ENCODE data around the gene PIGL.

Gene PIGL

DNA sequence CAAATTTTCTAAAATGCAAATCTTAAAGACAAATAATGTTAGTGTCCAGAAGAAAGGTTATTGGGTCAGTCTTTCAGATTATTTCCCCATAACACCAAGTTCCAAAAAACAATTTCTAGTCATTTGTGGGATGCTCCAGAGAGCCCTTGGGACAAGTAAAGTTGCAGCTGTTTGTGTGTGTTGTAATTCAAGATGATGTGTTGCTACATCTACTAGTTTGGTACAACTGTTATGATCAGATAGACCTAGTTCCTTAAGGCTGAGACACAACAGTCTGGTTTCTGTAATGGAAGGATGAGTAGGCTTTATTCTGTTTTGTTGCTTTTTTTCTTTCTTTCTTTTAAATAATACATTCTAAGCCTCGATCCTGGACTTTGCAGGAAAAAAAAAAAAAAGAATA, 41.9 kb downstream of the PIGL start:
- TF ChIP-seq GATA3 (IDR thresholded peaks at IDR 0.05; ENCODE audit: low read depth, low read length) (no peak), GATA2 (IDR thresholded peaks at IDR 0.05; ENCODE audit: low read depth, low read length) (no peak)

DNA sequence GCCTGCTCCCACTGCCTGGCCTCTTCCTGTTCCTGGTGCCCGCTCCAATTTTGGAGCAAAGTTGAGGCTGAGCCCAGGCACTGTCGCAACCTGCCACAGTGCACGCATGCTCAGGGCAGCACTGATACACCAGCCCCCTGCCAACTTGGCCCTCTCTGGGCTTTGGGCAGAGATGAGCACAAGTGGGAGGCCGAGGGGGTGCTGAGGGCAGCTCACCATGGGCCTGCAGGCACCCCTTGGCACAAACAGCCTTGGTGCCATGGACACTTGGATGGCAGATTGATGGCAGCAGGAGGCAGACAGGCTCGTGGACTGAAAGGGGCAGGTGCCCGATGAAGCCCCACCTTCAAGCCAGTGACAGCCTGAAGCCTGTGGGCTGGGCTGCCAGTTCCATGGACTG, 42.9 kb downstream of the PIGL start:
- TF ChIP-seq GATA3 (IDR thresholded peaks at IDR 0.05; ENCODE audit: low read depth, low read length) (no peak), GATA2 (IDR thresholded peaks at IDR 0.05; ENCODE audit: low read depth, low read length) (no peak)

DNA sequence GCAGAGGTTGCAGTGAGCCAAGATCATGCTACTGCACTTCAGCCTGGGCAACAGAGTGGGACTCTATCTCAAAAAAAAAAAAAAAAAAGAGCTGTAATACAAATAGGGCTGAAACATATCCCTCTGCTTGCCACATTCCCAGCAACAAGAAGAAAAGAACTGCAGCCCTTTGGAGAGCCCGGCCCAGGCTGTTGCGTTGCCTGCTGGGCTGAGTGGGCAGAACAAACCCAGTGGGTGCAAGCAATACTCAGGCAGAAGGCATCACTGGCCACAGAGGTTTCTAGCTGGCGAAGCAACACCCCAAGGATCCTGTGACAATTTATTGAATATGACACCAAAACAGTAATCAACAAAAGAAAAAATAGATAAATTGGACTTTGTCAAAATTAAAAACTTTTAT, 44.0 kb downstream of the PIGL start:
- no peak for TF ChIP-seq GATA2 (IDR thresholded peaks at IDR 0.05; ENCODE audit: low read depth, low read length)
- TF ChIP-seq GATA3 (IDR thresholded peaks at IDR 0.05; ENCODE audit: low read depth, low read length), result no peak

DNA sequence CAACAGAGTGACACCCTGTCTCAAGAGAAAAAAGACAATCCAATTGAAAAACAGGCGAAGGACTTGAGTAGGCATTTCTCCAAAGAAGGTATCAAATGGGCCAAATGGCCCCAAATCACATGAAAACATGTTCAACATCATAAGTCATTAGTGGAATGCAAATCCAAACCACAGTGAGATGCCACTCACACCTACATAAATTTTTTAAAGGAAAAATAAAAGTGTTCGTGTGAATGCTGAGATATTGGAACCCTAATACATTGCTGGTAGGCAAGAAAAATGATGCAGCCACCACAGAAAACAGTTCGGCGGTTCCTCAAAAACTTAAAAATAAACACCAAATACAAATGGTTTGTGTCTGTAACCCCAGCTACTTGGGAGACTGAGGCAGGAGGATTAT, 45.2 kb downstream of the PIGL start:
- TF ChIP-seq GATA2 (IDR thresholded peaks at IDR 0.05; ENCODE audit: low read depth, low read length), result no peak

DNA sequence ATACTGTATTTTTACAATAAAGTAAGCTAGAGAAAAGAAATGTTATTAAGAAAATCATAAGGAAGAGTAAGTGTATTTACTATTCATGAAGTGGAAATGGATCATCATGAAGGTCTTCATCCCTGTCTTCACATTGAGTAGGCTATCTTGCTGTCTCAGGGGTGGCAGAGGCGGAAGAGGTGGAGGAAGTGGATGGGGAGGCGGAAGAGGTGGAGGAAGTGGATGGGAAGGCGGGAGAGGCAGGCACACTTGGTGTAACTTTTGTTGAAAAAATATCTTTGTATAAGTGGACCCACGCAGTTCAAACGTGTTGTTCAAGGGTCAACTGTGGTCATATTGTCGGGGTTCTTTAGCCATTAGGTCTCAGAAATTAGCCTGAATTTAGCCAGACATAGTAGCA, 50.2 kb downstream of the PIGL start:
- TF ChIP-seq GATA3 (IDR thresholded peaks at IDR 0.05; ENCODE audit: low read depth, low read length), result no peak

DNA sequence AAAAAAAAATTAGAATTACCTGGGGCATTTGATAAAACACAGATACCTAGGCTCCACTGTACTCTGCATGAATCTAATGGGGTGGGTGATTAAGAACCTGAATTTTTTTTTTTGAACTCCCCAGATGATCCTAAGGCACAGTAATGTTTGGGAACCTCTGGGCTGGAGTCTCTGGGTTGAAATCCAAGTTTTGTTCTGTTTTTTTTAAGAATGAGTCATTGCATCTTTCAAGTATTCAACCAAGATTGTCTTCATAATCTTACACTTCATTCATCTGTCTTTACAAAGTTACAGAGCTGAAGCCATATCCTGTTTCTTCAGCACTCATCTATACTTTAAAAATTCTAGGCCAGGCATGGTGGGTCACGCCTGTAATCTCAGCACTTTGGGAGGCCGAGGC, 52.6 kb downstream of the PIGL start:
- TF ChIP-seq GATA3 (IDR thresholded peaks at IDR 0.05; ENCODE audit: low read depth, low read length), result no peak
- no peak for TF ChIP-seq GATA2 (IDR thresholded peaks at IDR 0.05; ENCODE audit: low read depth, low read length)

DNA sequence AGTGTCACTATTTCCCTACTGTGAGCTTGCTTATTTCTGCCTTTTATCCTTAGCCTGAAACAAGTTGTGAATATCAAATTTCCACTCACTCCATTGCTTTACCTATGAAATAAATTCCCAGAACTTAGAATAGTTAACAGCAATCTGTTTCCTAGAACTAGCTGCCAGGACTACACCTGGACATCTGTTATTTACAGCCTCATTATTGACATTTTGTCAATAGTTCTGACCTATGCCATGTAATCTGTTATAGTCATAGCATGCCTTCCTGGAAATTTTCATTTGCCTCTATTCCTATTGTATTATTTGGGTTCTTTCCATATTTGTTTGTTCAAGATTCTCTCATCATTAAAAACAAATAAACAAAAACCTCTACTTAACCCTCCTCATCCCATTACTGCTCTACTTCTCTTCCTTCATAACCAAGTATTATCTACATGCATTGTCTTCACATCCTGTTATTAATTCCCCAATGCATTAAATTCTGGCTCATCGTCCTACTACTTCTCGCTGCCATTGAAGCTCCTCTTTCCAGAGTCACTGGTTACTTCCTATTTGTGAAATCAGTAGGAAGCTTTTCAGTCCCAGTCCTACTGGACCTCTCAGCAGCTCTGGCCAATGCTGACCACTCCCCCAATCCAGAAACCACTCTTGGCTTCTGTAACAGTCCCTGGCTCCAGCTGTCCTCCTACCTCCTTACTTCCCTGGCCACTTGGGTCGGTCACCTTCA, 55.3 kb downstream of the PIGL start:
- no peak for TF ChIP-seq GATA3 (IDR thresholded peaks at IDR 0.05; ENCODE audit: low read depth, low read length)
- no peak for TF ChIP-seq GATA2 (IDR thresholded peaks at IDR 0.05; ENCODE audit: low read depth, low read length)

DNA sequence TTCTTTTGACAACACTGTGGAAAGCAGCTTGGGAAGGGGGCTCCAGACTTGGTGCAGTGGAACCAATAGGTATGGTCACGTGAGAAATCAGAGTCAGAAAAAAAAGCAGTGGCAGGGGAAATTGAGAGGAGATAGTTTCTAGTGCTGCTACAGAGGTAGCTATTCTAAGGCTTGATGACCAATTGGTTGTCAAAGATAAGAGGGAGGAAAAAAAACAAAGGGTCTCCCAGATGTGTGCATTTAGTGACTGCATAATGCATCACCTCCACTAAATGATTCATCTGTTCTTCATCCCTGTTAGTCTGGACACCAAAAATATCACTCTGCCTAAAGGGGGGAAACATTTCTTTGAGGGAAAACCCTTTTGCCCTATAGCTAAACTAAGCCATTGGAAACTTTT, 56.5 kb downstream of the PIGL start:
- no peak for TF ChIP-seq GATA3 (IDR thresholded peaks at IDR 0.05; ENCODE audit: low read depth, low read length)
- TF ChIP-seq GATA2 (IDR thresholded peaks at IDR 0.05; ENCODE audit: low read depth, low read length), result no peak

DNA sequence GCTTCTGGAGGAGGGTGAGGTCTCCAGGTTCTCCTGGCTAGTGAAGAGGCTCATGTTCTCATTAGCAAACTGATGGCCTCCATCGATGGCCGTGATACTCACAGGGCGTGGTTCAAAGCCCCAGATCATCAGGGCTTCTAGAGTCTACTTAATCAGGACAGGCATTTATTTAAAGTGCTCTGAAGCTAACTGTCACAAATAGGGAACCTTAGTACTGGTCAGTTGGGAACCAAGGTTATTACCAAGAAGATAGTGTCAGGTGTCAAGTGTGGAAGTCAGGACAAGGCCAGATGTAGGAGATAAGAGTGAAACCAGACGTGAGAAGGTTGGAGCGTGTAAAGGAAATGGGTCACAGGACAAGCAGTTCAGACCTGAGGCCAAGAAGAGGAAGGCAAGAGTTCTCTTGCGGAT, 56.9 kb downstream of the PIGL start:
- TF ChIP-seq GATA3 (IDR thresholded peaks at IDR 0.05; ENCODE audit: low read depth, low read length), result no peak
- no peak for TF ChIP-seq GATA2 (IDR thresholded peaks at IDR 0.05; ENCODE audit: low read depth, low read length)

DNA sequence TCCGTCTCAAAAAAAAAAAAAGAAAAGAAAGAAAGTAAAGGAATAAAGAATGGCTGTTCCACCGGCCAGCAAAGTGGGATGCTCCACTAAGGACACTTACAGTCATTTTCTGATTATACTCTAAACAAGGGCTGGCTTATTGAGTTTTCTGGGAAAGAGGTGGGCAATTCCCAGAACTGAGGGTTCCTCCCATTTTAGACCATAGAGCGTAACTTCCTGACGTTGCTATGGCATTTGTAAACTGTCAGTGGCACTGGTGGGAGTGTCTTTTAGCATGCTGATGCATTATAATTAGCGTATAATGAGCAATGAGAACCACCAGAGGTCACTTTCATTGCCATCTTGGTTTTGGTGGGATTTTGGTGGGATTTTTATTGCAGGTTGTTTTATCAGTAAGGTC, 58.0 kb downstream of the PIGL start:
- TF ChIP-seq GATA3 (IDR thresholded peaks at IDR 0.05; ENCODE audit: low read depth, low read length), result no peak
- no peak for TF ChIP-seq GATA2 (IDR thresholded peaks at IDR 0.05; ENCODE audit: low read depth, low read length)

DNA sequence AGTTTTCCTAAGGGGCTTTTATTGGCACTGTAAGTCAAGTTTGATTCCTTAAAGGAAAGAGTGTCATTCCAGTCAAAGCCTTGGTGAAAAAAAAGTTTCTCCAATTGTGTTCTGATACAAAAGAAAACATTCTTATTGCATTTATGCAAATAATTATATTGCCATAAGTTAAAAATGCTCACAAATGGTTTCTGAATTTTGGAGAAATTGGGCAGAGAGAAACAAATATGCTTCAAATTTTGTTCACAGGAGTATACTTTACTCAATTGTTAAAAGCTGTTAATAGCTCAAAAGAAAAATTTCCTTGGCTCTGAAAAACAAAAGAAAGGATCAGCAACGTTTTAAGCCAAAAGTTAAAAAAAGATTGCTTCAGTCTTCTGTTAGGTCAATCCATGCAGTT, 60.2 kb downstream of the PIGL start:
- TF ChIP-seq GATA3 (IDR thresholded peaks at IDR 0.05; ENCODE audit: low read depth, low read length), result no peak
- TF ChIP-seq GATA2 (IDR thresholded peaks at IDR 0.05; ENCODE audit: low read depth, low read length), result no peak

DNA sequence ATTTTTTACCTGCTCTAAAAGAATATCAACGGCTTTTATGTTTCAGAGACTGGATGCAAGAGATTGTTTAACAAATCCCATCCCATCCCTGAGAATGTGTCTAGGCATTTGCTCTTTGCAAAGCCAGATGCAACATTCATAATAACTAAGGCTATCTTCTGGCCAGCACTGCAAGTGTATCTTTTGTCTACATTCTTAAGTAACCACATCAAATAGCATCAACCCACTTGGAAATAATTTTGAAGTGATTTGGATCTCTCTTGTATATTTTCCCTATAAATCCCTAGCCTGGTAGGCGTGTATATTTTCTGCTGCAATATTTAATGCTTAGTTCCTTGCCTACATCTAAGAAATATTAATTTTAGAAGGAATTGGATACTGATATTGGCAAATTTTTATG, 64.3 kb downstream of the PIGL start:
- TF ChIP-seq GATA3 (IDR thresholded peaks at IDR 0.05; ENCODE audit: low read depth, low read length) (no peak), GATA2 (IDR thresholded peaks at IDR 0.05; ENCODE audit: low read depth, low read length) (no peak)

DNA sequence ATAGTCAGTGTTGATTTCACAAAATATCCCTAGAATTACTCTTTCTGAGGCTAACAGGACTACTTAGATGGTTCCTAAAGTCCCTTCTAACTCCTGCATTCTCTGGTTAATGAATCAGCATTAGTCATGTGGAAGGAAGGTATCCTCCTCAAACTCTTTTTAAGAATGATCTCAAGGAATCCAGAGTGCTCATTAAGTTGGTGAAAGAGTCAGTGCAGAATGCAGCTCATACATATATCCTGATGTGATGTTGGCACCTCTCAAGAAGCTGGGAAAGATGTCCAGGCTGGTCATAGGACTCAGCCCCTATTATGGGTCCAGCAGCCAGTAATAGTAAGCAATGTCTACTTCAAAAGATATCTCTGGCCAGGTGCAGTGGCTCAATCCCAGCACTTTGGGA, 65.5 kb downstream of the PIGL start:
- TF ChIP-seq GATA3 (IDR thresholded peaks at IDR 0.05; ENCODE audit: low read depth, low read length), result no peak
- no peak for TF ChIP-seq GATA2 (IDR thresholded peaks at IDR 0.05; ENCODE audit: low read depth, low read length)

DNA sequence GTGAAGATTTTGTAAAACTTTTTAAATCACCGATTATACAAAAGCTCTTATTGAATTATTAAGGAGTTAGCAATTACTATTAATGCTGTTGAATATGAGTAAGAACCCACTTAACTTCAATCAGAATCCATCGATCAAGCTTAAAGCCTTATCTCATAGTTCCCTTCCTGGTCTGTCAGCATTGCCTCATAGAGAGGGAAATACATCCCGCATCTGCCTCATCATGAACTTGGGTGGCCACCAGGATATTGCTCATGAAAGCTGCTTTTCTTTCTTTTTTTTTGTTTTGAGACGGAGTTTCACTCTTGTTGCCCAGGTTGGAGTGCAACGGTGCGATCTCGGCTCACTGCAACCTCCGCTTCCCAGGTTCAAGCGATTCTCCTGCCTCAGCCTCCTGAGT, 66.7 kb downstream of the PIGL start:
- no peak for TF ChIP-seq GATA3 (IDR thresholded peaks at IDR 0.05; ENCODE audit: low read depth, low read length)
- TF ChIP-seq GATA2 (IDR thresholded peaks at IDR 0.05; ENCODE audit: low read depth, low read length), result no peak

DNA sequence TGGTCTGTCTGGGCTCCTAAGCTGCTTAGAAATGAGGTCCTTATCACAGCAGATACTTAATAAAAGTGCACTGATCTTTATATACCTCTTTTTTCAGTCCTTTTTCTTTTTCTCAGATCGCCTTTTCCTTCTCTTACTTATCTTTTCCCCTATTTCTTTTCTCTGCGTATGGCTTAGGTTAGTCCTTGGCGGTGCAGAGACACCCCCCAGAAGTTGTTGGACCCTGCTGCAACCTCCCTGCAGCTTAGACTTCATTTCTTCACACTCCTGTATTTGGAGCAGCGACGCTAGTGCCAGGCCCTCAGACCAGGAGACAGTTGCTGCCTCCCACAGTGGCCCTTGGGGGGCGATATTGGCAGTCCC, 68.6 kb downstream of the PIGL start:
- TF ChIP-seq GATA3 (IDR thresholded peaks at IDR 0.05; ENCODE audit: low read depth, low read length) (no peak), GATA2 (IDR thresholded peaks at IDR 0.05; ENCODE audit: low read depth, low read length) (no peak)
